Activated naive CD8-positive, alpha-beta T cell treated with anti-CD3 and anti-CD28 coated beads for 36 hours (primary cell): Measurements from ENCODE around the gene DNAH14. TPM values are rescaled to one million over a fixed set of nuclear protein-coding genes. Genes with fewer than 3 reads are reported as not detected.
"Not testable (repeated sequence)": the region's sequence is repeated elsewhere in the genome, so short reads cannot be mapped to it uniquely, and the experiment has no call there.

Source experiments
- DNase-seq: peaks from one replicate; pipeline ENCODE4 v3.0.0; 2021
- H3K27ac Mint-ChIP-seq: one replicate; pipeline ENCODE4 v1.8.0; 2022; ENCODE audit warnings: mild to moderate bottlenecking, moderate library complexity, mixed read lengths
- H3K27me3 Mint-ChIP-seq: one replicate; pipeline ENCODE4 v1.8.0; 2022; ENCODE audit warnings: mild to moderate bottlenecking, mixed read lengths
- H3K36me3 Mint-ChIP-seq: one replicate; pipeline ENCODE4 v1.8.0; 2021; ENCODE audit warnings: mild to moderate bottlenecking, mixed read lengths
- H3K4me1 Mint-ChIP-seq: one replicate; pipeline ENCODE4 v1.8.0; 2021; ENCODE audit warnings: mixed read lengths
- H3K4me3 Mint-ChIP-seq: one replicate; pipeline ENCODE4 v1.8.0; 2022; ENCODE audit warnings: mild to moderate bottlenecking, moderate library complexity, mixed read lengths
- H3K9me3 Mint-ChIP-seq: one replicate; pipeline ENCODE4 v1.8.0; 2022; ENCODE audit warnings: mixed read lengths
- total RNA-seq, 2 experiments: library from RNA; stranded (reverse); gene quantifications; one replicate each; pipeline ENCODE4 v1.2.3, GENCODE V29; 2021

The DNAH14 gene
- total RNA-seq, 2 experiments from 2014 or later: 1.0 to 1.8 TPM

DNA sequence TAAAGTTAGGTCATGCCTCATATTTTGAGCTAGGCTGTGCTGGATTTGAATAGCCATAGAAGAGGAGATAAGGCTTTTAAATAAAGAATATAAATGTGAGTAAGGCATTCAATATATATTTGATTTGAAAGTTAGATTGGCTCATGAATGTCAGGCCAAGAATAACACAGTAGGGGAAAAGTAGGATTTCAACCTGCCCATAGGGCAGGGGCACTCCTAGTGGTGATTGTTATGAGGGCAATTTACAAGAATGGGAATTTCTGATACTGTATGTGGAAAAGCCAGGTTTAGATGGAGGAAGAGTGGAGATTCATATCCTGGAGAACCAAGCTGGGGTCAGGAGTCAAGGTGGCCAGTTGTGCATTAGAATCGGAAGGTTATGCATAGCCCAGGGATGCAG, 74.9 kb downstream of the DNAH14 start:
- Mint-ChIP-seq H3K27ac (no peak overlapping the region), H3K36me3 (no peaks in the 10 kb centered on the region), H3K4me3 (no peak overlapping the region), H3K4me1 (no peaks in the 10 kb centered on the region), H3K27me3 (peaks cover 10% of the 10 kb centered on the region), H3K9me3 (peaks cover 20% of the 10 kb centered on the region)
- DNase-seq: no peak

DNA sequence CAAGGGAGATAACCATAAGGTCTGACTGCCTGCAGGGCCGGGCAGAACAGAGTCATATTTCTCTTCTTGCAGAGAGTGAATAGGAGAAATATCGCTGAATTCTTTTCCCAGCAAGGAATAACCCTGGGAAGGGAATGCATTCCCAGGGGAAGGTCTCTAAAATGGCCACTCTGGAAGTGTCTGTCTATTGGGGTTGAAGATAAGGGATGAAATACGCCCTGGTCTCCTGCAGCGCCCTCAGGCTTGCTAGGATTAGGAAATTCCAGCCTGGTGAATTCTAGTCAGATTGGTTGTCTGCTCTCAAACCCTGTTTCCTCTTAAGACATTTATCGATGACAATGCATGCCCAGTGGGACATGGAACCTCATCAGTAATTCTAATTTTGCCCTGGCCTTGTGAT, 76.9 kb downstream of the DNAH14 start:
- not testable (repeated sequence) for H3K4me3 Mint-ChIP-seq, H3K4me1 Mint-ChIP-seq, H3K36me3 Mint-ChIP-seq, DNase-seq, H3K27ac Mint-ChIP-seq
- Mint-ChIP-seq H3K27me3 (peaks cover 10% of the 10 kb centered on the region), H3K9me3 (peaks cover 22% of the 10 kb centered on the region)

DNA sequence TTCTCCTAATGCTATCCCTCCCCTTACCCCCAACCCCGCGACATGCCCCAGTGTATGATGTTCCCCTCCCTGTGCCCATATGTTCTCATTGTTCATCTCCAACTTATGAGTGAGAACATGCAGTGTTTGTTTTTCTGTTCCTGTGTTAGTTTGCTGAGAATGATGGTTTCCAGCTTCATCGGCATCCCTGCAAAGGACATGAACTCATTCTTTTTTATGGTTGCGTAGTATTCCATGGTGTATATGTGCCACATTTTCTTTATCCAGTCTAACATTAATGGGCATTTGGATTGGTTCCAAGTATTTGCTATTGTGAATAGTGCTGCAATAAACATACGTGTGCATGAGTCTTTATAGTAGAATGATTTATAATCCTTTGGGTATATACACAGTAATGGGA, 78.6 kb downstream of the DNAH14 start:
- Mint-ChIP-seq H3K9me3 (peaks cover 23% of the 10 kb centered on the region), H3K27me3 (peaks cover 10% of the 10 kb centered on the region)
- H3K27ac Mint-ChIP-seq, H3K36me3 Mint-ChIP-seq, H3K4me3 Mint-ChIP-seq, H3K4me1 Mint-ChIP-seq, DNase-seq: not testable (repeated sequence)

DNA sequence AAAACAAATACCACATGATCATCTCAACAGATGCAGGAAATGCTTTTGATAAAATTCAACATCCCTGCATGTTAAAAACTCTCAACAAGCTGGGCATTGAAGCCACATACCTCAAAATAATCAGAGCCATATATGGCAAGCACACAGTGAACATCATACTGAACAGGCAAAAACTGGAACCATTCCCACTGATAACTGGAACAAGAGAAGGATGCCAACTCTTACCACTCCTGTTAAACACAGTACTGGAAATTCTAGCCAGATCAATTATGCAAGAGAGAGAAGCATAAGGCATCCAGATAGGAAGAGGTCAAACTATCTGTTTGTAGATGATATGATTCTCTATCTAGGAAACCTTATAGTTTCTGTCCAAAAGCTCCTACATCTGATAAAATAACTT, 91.6 kb downstream of the DNAH14 start:
- no peak overlapping the region for H3K4me3 Mint-ChIP-seq
- H3K27me3 Mint-ChIP-seq: peaks cover 25% of the 10 kb centered on the region
- DNase-seq: no peak
- peaks cover 9% of the 10 kb centered on the region for H3K9me3 Mint-ChIP-seq
- H3K4me1 Mint-ChIP-seq: no peaks in the 10 kb centered on the region
- H3K36me3 Mint-ChIP-seq: no peaks in the 10 kb centered on the region
- H3K27ac Mint-ChIP-seq: no peak overlapping the region

DNA sequence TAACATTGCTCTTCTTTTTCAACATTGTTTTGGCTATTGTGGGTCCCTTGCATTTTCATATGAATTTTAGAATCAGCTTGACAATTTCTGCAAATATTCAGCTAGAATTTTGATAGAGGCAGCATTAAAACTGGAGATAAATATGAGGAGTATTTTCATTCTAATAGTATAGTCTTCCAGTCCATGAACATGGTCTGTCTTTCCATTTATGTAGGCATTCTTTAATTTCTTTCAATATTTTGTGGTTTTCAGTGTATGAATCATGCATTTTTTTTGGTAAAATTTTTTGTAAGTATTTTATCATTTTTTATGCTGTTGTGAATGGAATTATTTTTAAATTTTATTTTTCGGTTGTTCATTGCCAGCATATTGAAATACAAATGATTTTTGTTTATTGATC, 97.2 kb downstream of the DNAH14 start:
- no peak overlapping the region for H3K4me3 Mint-ChIP-seq
- peaks cover 5% of the 10 kb centered on the region for H3K27me3 Mint-ChIP-seq
- H3K27ac Mint-ChIP-seq: no peak overlapping the region

DNA sequence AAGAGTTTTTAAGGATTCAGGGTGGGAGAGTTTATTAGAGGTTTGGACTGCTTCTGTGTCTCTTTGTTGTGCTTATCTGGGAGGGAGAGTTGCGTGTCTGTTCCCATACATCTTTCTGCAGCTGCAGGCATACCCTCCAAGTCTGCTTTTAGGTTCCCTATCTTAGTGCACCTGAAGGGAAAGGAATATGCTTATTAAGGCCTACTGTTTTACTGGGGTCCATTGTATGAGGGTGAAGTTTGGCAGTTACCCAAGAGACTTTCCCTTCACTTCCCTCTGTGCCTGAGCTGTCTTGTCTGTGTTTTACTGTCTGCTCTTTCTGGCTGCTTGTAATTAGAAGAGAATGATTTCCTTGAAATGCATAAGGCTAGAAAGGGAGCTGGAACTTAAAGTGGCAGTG, 107.0 kb downstream of the DNAH14 start:
- not testable (repeated sequence) for H3K9me3 Mint-ChIP-seq, H3K36me3 Mint-ChIP-seq, H3K27me3 Mint-ChIP-seq, H3K4me3 Mint-ChIP-seq, H3K4me1 Mint-ChIP-seq, H3K27ac Mint-ChIP-seq, DNase-seq

More for the DNA sequence above, 97.2 kb downstream of the DNAH14 start:
- no peaks in the 10 kb centered on the region for H3K4me1 Mint-ChIP-seq
- peaks cover 5% of the 10 kb centered on the region for H3K9me3 Mint-ChIP-seq
- H3K36me3 Mint-ChIP-seq: no peaks in the 10 kb centered on the region
- DNase-seq: no peak

DNA sequence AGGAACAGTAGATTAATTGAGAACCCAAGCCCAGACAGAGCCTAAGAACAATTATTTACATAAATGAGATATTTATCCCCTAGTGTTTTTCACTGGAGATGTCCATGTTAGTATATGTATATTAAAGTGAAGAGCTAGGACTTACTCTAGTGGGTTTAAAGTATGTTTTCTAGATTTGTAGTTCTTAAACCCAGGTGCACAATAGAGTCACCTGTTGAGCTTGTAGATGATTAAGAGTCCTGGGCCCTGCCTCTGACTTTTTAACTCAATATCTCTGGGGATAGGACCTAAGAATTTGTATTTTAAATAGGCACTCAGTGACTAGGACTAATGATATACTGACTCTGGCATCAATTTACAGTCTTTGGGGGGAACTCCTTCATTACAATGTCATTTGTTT, 112.8 kb downstream of the DNAH14 start:
- H3K27ac Mint-ChIP-seq: no peak overlapping the region
- H3K4me1 Mint-ChIP-seq: no peaks in the 10 kb centered on the region
- no peak overlapping the region for H3K4me3 Mint-ChIP-seq
- no peaks in the 10 kb centered on the region for H3K9me3 Mint-ChIP-seq
- DNase-seq: no peak
- H3K36me3 Mint-ChIP-seq: no peaks in the 10 kb centered on the region
- H3K27me3 Mint-ChIP-seq: peaks cover 11% of the 10 kb centered on the region

DNA sequence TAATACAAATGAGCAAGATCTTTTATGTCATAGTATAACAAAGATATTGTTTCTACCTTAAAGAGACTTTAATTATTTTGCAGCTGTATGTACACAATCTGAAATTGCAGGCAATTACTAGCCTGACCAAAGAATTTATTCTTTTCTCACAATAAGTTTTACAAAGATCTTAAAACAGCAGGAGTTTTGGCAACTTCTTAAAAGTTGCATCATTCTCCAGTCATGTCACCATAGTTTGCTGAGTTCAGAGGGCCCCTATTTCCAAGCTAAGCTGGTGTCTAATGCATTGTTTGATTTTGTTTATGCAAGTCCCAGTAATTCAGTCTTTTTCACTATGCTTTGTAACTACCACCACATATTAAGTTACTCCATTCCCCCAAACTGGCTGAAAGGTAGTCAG, 114.8 kb downstream of the DNAH14 start:
- no peak overlapping the region for H3K4me3 Mint-ChIP-seq
- no peaks in the 10 kb centered on the region for H3K36me3 Mint-ChIP-seq
- peaks cover 11% of the 10 kb centered on the region for H3K27me3 Mint-ChIP-seq
- no peaks in the 10 kb centered on the region for H3K9me3 Mint-ChIP-seq
- no peaks in the 10 kb centered on the region for H3K4me1 Mint-ChIP-seq
- no peak for DNase-seq
- H3K27ac Mint-ChIP-seq: no peak overlapping the region

DNA sequence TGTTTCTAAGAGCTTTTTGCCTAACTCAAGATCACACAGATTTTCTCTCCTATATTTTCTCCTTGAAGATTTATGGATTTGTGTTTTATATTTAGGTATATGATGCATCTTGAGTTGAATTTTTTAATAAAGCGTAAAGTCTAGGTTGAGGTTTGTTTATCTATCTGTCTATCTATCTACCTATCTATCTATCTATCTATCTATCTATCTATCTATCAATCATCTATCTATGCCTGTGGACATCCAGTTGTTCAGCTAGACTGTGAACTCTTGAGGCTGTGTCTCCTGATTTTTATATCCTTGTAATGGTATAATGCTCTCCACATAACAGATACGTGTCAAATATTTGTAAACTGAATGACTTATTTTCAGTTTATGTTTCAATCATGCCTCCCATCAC, 120.1 kb downstream of the DNAH14 start:
- no peak for DNase-seq
- no peaks in the 10 kb centered on the region for H3K4me1 Mint-ChIP-seq
- no peaks in the 10 kb centered on the region for H3K9me3 Mint-ChIP-seq
- no peak overlapping the region for H3K27ac Mint-ChIP-seq
- H3K36me3 Mint-ChIP-seq: no peaks in the 10 kb centered on the region
- peaks cover 6% of the 10 kb centered on the region for H3K27me3 Mint-ChIP-seq
- H3K4me3 Mint-ChIP-seq: no peak overlapping the region

DNA sequence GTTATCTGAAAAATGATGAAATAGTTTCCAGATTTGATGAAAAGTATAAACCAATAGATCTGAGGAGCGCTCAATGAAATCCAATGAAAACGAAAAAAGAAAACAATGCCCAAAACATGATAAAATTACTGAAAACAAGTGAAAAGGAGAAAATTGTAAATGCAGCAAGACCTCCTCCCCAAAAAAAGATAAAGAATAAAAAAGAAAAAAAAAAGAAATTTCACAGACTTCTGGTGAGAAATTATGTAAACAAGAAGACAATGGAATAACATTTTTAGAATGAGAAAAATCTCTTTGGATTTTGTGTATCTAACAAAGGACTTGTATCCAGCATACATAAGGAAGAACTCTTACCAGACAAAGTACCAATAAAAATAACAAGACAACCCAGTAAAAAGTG, 134.2 kb downstream of the DNAH14 start:
- Mint-ChIP-seq H3K4me3 (no peak overlapping the region), H3K27ac (no peak overlapping the region), H3K4me1 (no peaks in the 10 kb centered on the region), H3K27me3 (peaks cover 14% of the 10 kb centered on the region), H3K9me3 (peaks cover 9% of the 10 kb centered on the region), H3K36me3 (no peaks in the 10 kb centered on the region)
- no peak for DNase-seq

DNA sequence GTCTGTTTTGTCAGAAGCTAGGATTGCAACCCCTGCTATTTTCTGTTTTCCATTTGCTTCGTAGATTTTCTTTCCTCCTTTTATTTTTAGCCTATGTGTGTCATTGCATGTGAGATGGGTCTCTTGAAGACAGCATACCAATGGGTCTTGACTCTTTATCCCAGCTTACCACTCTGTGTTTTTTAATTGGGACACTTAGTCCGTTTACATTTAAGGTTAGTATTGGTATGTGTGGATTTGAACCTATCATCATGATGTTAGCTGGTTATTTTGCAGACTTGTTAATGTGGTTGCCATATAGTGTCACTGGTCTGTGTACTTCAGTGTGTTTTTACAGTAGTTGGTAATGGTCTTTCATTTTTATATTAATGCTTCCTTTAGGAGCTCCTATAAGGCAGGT, 141.5 kb downstream of the DNAH14 start:
- Mint-ChIP-seq H3K27me3 (no peaks in the 10 kb centered on the region), H3K9me3 (peaks cover 28% of the 10 kb centered on the region), H3K4me1 (no peaks in the 10 kb centered on the region), H3K27ac (no peak overlapping the region), H3K4me3 (no peak overlapping the region), H3K36me3 (no peaks in the 10 kb centered on the region)
- DNase-seq: no peak

DNA sequence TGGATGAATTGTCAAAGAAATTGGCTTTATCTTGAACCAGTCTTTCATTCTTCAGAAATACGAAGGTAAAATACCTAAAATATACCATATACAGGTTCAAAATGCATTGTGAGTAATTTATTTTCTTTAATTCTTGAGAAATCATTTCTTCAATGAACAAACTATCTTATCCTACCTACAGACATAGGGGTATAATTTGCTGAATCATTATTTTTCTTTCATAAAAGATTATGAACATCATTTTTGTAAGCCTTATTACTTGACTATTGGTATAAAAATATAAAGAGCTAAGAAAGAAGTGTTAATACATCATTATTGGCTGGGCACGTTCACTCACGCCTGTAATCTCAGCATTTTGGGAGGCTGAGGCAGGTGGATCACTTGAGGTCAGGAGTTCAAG, 167.7 kb downstream of the DNAH14 start:
- H3K27me3 Mint-ChIP-seq: peaks cover 4% of the 10 kb centered on the region
- no peaks in the 10 kb centered on the region for H3K9me3 Mint-ChIP-seq
- no peaks in the 10 kb centered on the region for H3K36me3 Mint-ChIP-seq
- H3K4me3 Mint-ChIP-seq: no peak overlapping the region
- H3K27ac Mint-ChIP-seq: no peak overlapping the region
- H3K4me1 Mint-ChIP-seq: no peaks in the 10 kb centered on the region
- DNase-seq: no peak

DNA sequence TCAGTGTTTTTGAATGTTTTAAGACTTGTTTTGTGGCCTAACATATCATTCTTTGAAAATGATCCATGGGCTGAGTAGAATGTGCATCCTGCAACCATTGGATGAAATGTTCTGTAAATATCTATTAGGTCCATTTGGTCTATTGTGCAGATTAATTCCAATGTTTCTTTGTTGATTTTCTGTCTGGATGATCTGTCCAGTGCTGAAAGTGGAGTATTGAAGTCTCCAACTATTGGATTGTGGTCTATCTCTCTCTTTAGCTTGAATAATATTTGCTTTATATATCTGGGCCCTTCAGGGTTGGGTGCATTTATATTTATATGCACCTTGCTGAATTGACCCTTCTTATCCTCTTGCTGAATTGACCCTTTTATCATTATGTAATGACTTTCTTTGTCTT, 181.5 kb downstream of the DNAH14 start:
- DNase-seq: no peak

DNA sequence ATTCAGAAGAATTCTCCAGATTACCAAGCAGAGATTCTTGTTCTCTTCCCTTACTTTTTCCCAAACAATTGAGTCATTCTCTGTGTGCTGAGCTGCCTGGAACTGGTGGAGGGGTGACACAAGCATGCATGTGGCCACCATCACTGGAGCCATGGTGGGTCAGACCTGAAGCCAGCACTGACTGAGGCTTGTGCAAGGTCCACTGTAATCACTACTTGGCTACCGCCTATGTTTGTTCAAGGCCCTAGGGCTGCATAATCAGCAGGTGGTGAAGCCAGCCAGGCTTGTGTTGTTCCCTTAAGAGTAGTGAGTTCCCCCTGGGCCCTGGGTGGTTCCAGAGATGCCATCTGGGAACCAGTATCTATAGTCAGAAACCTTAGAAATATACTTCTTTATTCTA, 183.8 kb downstream of the DNAH14 start:
- Mint-ChIP-seq H3K27me3 (peaks cover 8% of the 10 kb centered on the region), H3K36me3 (no peaks in the 10 kb centered on the region), H3K9me3 (no peaks in the 10 kb centered on the region), H3K27ac (no peak overlapping the region), H3K4me1 (no peaks in the 10 kb centered on the region), H3K4me3 (no peak overlapping the region)
- DNase-seq: no peak

More for the DNA sequence above, 181.5 kb downstream of the DNAH14 start:
- H3K4me1 Mint-ChIP-seq: no peaks in the 10 kb centered on the region
- no peak overlapping the region for H3K27ac Mint-ChIP-seq
- no peak overlapping the region for H3K4me3 Mint-ChIP-seq
- H3K9me3 Mint-ChIP-seq: no peaks in the 10 kb centered on the region
- H3K27me3 Mint-ChIP-seq: peaks cover 8% of the 10 kb centered on the region
- no peaks in the 10 kb centered on the region for H3K36me3 Mint-ChIP-seq

DNA sequence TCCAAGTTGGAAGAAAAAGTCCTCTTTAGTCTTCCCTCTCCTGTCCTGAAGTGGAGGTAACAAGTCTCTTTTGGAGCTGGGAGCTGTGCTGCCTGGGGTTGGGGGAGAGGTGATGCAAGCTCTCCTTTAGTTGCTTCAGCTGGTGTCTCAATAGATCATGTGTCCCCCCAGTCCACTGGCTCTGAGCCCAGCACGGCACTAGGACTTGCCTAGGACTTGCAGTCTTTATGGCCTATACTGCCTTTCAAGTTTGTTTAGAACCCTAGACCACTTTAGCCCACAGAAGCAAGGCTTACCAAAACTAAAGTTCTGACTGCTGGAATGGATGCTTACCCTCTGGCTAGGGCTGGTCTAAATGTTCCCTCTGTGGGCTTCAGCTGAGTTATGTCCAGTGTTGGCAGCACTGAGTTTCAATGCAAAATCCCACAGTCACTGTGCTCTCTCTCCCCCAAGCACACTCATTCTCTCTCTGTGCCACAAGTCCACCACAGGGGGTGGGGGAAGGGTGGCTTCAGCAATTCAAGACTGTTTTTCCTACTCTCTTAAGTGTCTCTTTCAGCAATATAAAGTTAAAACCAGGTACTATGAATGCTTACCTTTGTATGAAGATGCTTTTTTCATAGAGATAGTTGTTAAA, 185.0 kb downstream of the DNAH14 start:
- DNase-seq: no peak
- no peak overlapping the region for H3K4me3 Mint-ChIP-seq
- H3K36me3 Mint-ChIP-seq: no peaks in the 10 kb centered on the region
- no peaks in the 10 kb centered on the region for H3K9me3 Mint-ChIP-seq
- H3K4me1 Mint-ChIP-seq: no peaks in the 10 kb centered on the region
- no peak overlapping the region for H3K27ac Mint-ChIP-seq
- peaks cover 8% of the 10 kb centered on the region for H3K27me3 Mint-ChIP-seq

DNA sequence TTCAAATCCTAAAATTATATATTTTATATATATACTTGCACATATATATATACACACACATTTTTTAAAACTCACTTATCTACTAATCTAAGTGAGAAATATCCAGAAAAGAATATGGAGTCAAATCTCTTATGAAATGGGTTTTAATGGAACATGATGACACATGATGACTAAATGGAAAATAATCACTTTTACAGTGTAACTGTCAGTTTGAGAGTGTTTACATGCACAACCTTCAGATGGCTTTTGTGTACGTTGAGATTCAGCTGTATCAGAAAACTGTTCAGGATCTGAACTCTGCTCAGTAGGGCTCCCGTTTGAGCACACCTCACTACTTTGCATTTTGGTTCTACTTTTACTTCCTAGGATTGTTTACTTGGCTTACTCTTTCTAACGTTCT, 189.8 kb downstream of the DNAH14 start:
- Mint-ChIP-seq H3K4me3 (no peak overlapping the region), H3K9me3 (no peaks in the 10 kb centered on the region), H3K4me1 (no peaks in the 10 kb centered on the region), H3K27me3 (no peaks in the 10 kb centered on the region), H3K27ac (no peak overlapping the region), H3K36me3 (no peaks in the 10 kb centered on the region)
- no peak for DNase-seq
